GM13977 (cell line): Measurements from ENCODE around the gene RAD51B.

Source experiments
- DNase-seq: peaks from one replicate; pipeline ENCODE4 v3.0.0; 2012; ENCODE audit warnings: low spot score
- in situ Hi-C: fragments of 300-500 bp; cut with MboI; formaldehyde crosslinking; loops from one replicate; pipeline ENCODE4 v1.12.0; 2022; ENCODE audit warnings: low sequenced_read_pairs, low pct_unique_long_range_greater_than_20kb, mixed read lengths, inconsistent platforms; ENCODE audit not compliant: unreplicated experiment
- TF ChIP-seq, protein P1 (sequence below): IDR thresholded peaks from 2 replicates; pipeline ENCODE4 v1.5.1; 2012; ENCODE audit warnings: mild to moderate bottlenecking, control low read depth; ENCODE audit not compliant: insufficient read depth; ENCODE audit errors: extremely low read depth, missing control alignments

RAD51B gene

DNA sequence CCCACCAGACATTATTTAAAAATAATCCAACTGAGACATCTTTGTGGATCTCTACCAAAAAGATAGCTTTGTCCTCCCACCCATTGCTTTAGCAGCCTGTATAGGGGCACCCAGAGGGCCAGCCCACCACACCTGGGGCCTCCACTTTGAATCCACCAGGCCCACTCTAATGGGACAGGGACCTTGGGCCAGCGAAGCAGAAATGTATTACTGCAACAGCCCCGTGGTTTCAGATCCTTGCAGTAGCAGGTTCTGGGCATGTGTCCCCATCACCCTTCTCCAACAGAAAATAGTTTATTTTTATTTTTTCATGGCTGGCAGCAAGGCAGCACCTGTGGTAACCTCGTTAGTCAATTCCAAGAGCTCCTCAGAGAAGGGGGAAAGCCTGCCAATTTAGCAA is 754.9 kb downstream of the RAD51B start:
- TF ChIP-seq, protein P1, sequence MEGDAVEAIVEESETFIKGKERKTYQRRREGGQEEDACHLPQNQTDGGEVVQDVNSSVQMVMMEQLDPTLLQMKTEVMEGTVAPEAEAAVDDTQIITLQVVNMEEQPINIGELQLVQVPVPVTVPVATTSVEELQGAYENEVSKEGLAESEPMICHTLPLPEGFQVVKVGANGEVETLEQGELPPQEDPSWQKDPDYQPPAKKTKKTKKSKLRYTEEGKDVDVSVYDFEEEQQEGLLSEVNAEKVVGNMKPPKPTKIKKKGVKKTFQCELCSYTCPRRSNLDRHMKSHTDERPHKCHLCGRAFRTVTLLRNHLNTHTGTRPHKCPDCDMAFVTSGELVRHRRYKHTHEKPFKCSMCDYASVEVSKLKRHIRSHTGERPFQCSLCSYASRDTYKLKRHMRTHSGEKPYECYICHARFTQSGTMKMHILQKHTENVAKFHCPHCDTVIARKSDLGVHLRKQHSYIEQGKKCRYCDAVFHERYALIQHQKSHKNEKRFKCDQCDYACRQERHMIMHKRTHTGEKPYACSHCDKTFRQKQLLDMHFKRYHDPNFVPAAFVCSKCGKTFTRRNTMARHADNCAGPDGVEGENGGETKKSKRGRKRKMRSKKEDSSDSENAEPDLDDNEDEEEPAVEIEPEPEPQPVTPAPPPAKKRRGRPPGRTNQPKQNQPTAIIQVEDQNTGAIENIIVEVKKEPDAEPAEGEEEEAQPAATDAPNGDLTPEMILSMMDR, result no peak
- no peak for DNase-seq
- in situ Hi-C loops, result no loop called here

DNA sequence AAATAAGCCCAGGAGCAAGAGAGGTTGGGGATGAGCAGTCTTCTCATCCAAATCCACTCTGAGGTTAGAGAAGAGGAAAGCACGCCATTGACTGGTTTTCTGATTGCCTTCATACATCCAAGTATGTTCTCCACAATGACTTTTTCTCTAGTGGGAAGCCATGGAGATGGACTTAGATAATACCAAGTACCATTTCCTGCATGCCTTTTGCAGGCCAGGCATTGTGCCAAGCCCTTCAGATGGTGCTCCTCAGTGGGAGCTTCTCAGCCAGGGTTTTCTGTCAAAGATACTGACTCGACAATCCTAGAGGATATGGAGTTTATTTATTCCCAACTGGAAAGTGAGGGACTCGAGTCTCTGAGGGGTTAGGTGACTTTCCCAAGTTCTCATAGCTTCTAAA is 755.3 kb downstream of the RAD51B start:
- in situ Hi-C loops, result no loop called here
- DNase-seq, result no peak
- TF ChIP-seq, protein P1, result no peak

DNA sequence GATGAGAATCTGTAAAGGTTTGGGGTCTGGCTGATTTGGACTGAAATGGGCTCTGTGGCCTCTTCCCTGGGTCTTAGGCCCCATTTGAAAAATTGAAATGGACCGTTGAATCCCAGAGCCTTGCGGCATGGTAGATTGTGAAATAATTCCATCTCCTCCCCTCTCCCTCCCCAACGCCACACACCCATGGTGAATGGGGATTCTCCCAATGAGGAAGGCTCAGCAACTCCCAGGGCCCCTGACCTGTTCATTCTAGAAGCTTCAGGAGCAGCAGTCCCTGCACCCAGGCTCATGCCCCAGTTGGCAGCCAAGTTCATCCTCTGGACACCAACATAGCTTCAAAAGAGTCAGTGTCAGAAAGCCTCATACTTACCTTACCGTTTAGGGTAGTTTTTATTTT is 755.8 kb downstream of the RAD51B start:
- in situ Hi-C loops, result no loop called here
- TF ChIP-seq, protein P1, result no peak
- no peak for DNase-seq

DNA sequence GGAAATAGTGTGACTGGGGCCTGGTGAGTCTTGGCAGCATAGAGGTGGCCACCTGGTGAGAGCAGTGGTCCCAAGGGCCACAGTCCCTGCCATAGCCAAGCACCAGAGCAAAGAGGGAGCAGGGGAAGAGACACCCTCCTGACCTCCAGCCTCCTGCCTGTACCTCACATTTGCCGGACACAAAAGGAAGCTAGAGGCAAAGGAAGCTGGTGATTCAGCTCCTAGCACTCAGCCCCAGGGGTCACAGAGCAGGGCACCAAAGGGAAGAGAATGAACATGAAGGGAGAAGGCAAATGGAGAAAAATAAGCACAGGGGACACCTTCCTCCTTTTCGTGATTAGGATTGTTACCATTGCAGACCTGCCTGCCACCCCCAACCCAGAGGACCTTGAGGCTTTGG is 756.5 kb downstream of the RAD51B start:
- in situ Hi-C loops, result no loop called here
- no peak for DNase-seq
- TF ChIP-seq, protein P1, result no peak

DNA sequence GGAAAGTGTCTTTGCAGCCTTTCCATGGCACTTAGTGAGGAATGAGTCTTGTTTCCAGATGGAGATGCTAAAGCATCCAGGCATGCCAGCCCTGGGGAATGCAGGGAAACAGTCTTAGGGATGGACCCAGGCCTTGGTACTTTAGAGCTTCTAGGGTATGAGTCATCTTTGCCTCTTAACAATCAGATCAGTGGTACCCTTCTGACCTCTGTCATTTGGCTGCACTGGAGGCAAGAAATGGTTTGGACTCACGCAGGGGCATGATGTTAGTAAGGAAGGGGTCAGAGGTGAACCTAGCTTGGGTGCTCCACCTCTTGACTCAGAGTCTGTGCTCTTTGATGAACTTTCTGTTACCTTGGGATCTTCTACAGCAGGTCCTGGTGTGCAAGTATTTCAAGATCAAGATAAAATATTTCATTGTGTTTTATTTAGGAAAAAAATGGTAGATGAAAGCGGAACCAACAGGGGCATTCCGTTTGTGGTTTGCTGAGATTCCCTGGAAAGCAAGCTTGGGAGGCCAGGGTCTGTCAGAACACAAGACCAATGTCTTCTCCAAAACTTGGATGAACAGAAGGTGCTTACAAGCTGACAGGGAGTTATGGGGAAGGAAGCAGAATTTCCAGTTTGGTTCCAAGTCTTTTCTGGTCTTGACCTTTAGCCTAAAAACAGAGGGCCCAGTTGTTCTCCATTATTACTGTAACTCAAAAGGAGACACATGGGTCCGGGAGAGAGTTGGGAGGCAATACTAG is 757.1 kb downstream of the RAD51B start:
- in situ Hi-C loops, result no loop called here
- no peak for DNase-seq
- TF ChIP-seq, protein P1, result no peak

DNA sequence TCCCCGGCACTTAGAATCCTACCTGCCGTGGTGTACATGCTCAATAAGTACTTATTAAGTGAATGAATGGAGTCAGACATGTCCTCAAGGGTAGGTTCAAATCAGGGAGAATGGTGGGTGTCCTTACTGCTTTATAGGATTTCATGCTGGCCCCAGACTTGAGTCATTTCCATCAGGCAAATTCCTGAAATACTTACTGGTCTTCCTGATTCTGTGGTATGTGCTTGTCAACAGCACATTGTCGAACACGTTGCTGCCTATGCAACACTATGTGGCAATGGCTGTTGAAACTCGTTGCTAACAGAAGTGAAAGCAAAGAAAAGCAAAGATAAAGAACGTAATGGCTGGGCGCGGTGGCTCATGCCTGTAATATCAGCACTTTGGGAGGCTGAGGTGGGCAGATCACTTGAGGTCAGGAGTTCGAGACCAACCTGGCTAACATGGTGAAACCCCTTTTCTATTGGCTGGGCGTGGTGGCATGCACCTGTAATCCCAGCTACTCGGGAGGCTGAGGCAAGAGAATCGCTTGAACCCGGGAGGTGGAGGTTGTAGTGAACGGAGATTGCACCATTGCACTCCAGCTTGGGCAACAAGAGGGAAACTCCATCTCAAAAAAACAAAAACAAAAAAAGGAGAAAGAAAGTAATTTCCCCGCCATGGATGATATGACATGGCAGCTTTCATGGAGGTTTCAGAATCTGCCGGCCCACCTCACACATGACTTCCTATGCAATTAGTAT is 758.4 kb downstream of the RAD51B start:
- DNase-seq, result no peak
- TF ChIP-seq, protein P1, result no peak
- in situ Hi-C loops, result no loop called here
